ENCODE measurements around the gene FBXW11. TPM values are rescaled to one million over a fixed set of nuclear protein-coding genes. Genes with fewer than 3 reads are reported as not detected.
"Not testable (repeated sequence)": the region's sequence is repeated elsewhere in the genome, so short reads cannot be mapped to it uniquely, and the experiment has no call there.

The FBXW11 gene
- total RNA-seq, 1 donor from 2014 or later, result 54.8 TPM

- H3K27ac Mint-ChIP-seq (ENCODE audit: unreplicated experiment), result no peak overlapping the region
- TF ChIP-seq CTCF (IDR thresholded peaks at IDR 0.05), result peak; percentile 79
- peaks cover 3% of the 10 kb centered on the region for H3K36me3 Mint-ChIP-seq (ENCODE audit: low read depth)
- H3K9me3 Mint-ChIP-seq (ENCODE audit: low read depth), result peaks cover 3% of the 10 kb centered on the region
- no peak overlapping the region for H3K4me3 Mint-ChIP-seq (ENCODE audit: unreplicated experiment)
- no peak for DNase-seq (ENCODE audit: low spot score)
- H3K4me1 Mint-ChIP-seq (ENCODE audit: low read depth), result peaks cover 4% of the 10 kb centered on the region
- H3K27me3 Mint-ChIP-seq (ENCODE audit: low read depth), result no peaks in the 10 kb centered on the region
Measured at GRCh38 chr5:171927345-171927941, 79.0 kb downstream of the FBXW11 start.

DNA sequence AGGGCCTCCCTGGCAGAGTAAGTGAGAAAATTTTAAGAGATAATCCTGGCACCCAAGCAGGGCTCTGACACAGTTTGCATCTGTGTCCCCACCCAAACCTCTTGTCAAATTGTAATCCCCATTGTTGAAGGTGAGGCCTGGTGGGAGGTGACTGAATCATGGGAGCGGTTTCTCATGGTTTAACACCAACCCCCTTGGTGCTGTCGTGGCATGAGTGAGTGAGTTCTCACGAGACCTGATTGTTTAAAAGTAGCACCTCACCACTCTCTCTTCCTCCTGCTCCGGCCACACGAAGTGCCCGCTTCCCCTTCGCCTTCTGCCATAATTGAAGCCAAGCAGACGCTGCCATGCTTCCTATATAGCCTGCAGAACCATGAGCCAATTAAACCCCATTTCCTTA, 80.1 kb downstream of the FBXW11 start:
- TF ChIP-seq CTCF (IDR thresholded peaks at IDR 0.05), result no peak
- no peak overlapping the region for H3K27ac Mint-ChIP-seq (ENCODE audit: unreplicated experiment)
- no peak for DNase-seq (ENCODE audit: low spot score)
- H3K4me1 Mint-ChIP-seq (ENCODE audit: low read depth), result peaks cover 4% of the 10 kb centered on the region
- H3K27me3 Mint-ChIP-seq (ENCODE audit: low read depth), result no peaks in the 10 kb centered on the region
- H3K9me3 Mint-ChIP-seq (ENCODE audit: low read depth), result no peaks in the 10 kb centered on the region
- H3K36me3 Mint-ChIP-seq (ENCODE audit: low read depth), result peaks cover 3% of the 10 kb centered on the region
- no peak overlapping the region for H3K4me3 Mint-ChIP-seq (ENCODE audit: unreplicated experiment)

GRCh38 chr5:171924493-171925122, 81.8 kb downstream of the FBXW11 start:
- H3K9me3 Mint-ChIP-seq (ENCODE audit: low read depth), result no peaks in the 10 kb centered on the region
- no peak for TF ChIP-seq CTCF (IDR thresholded peaks at IDR 0.05)
- DNase-seq (ENCODE audit: low spot score), result no peak
- no peak overlapping the region for H3K27ac Mint-ChIP-seq (ENCODE audit: unreplicated experiment)
- H3K36me3 Mint-ChIP-seq (ENCODE audit: low read depth), result peaks cover 1% of the 10 kb centered on the region
- H3K4me3 Mint-ChIP-seq (ENCODE audit: unreplicated experiment), result no peak overlapping the region
- H3K4me1 Mint-ChIP-seq (ENCODE audit: low read depth), result peaks cover 9% of the 10 kb centered on the region
- H3K27me3 Mint-ChIP-seq (ENCODE audit: low read depth), result no peaks in the 10 kb centered on the region

- H3K9me3 Mint-ChIP-seq (ENCODE audit: low read depth), result no peaks in the 10 kb centered on the region
- H3K4me1 Mint-ChIP-seq (ENCODE audit: low read depth), result peaks cover 23% of the 10 kb centered on the region
Measured at GRCh38 chr5:171920765-171921391, 85.6 kb downstream of the FBXW11 start.

DNA sequence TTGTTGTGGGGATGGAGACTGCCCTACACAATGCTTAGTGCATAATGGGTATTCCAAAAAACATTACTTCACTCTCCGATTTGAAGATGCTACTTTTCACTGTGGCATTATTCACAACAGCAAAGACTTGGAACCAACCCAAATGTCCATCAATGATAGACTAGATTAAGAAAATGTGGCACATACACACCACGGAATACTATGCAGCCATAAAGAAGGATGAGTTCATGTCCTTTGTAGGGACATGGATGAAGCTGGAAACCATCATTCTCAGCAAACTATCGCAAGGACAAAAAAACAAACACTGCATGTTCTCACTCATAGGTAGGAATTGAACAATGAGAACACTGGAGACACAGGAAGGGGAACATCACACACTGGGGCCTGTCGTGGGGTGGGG, 90.7 kb downstream of the FBXW11 start:
- H3K9me3 Mint-ChIP-seq (ENCODE audit: low read depth); H3K4me3 Mint-ChIP-seq (ENCODE audit: unreplicated experiment); H3K27me3 Mint-ChIP-seq (ENCODE audit: low read depth); H3K27ac Mint-ChIP-seq (ENCODE audit: unreplicated experiment); H3K36me3 Mint-ChIP-seq (ENCODE audit: low read depth); DNase-seq (ENCODE audit: low spot score): not testable (repeated sequence)
- peaks cover 45% of the 10 kb centered on the region for H3K4me1 Mint-ChIP-seq (ENCODE audit: low read depth)

More at GRCh38 chr5:171920765-171921391, 85.6 kb downstream of the FBXW11 start:
- TF ChIP-seq CTCF (IDR thresholded peaks at IDR 0.05), result no peak
- Mint-ChIP-seq H3K27ac (ENCODE audit: unreplicated experiment) (no peak overlapping the region), H3K27me3 (ENCODE audit: low read depth) (no peaks in the 10 kb centered on the region), H3K4me3 (ENCODE audit: unreplicated experiment) (no peak overlapping the region), H3K36me3 (ENCODE audit: low read depth) (peaks cover 1% of the 10 kb centered on the region)
- no peak for DNase-seq (ENCODE audit: low spot score)
